ENCODE results near the gene KCNQ4. TPM values are rescaled to one million over a fixed set of nuclear protein-coding genes. Genes with fewer than 3 reads are reported as not detected.

The KCNQ4 gene
- total RNA-seq, 6 experiments from 2014 or later: 0.05 TPM; not detected in 5

DNA sequence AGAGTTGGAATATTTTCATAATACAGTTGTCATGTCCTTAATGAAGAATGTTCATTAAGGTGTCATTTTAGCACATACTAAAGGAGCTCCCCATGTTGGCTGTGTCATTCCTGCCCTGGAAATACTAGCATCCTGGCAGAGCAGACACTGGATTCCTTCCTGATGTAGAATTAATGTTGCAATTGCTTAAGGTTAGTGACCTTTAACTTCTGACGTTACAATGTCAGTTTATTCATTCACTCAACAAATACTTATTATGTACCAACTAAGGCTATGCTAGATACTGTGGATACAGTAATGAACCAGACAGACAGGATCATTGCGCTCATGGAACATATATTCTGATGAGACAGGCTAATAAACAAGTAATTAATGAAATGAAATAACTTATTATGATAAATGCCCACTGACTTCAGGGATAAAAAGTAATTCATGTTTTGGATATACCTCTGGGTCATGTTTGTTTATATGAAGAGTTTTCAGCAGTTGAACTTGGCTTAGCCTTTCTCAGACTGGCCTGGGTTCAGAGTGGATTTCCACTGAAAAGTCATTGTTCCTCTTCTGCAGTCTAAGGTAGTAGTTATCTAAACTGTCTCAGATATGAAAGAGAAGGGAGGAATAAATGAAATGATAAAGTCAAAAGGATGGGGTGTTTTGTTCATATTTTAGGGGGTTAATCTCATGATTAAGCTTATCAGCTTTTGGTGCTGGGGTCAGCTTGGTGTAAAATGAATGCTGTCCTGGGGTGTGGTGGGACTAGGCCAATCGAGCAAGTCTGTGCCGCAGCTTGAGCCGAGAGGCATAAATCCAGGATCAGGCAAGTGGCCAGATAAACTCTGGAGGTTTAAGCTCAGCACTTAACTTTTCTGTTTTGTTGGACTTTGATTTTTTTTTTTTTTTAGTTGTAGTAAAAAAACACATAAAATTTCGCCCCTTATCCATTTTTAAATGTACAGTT is 43.3 kb upstream of the KCNQ4 start:
- H3K36me3 Mint-ChIP-seq (ENCODE audit: low read depth): peaks cover 41% of the 10 kb centered on the region
- no peaks in the 10 kb centered on the region for H3K9me3 Mint-ChIP-seq
- H3K4me3 Mint-ChIP-seq: no peak overlapping the region
- H3K27me3 Mint-ChIP-seq (ENCODE audit: insufficient read depth): no peaks in the 10 kb centered on the region
- TF ChIP-seq, protein P1, sequence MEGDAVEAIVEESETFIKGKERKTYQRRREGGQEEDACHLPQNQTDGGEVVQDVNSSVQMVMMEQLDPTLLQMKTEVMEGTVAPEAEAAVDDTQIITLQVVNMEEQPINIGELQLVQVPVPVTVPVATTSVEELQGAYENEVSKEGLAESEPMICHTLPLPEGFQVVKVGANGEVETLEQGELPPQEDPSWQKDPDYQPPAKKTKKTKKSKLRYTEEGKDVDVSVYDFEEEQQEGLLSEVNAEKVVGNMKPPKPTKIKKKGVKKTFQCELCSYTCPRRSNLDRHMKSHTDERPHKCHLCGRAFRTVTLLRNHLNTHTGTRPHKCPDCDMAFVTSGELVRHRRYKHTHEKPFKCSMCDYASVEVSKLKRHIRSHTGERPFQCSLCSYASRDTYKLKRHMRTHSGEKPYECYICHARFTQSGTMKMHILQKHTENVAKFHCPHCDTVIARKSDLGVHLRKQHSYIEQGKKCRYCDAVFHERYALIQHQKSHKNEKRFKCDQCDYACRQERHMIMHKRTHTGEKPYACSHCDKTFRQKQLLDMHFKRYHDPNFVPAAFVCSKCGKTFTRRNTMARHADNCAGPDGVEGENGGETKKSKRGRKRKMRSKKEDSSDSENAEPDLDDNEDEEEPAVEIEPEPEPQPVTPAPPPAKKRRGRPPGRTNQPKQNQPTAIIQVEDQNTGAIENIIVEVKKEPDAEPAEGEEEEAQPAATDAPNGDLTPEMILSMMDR (IDR thresholded peaks at IDR 0.05): no peak
- peak overlapping the region; percentile 58 for H3K27ac Mint-ChIP-seq
- peaks cover 54% of the 10 kb centered on the region for H3K4me1 Mint-ChIP-seq (ENCODE audit: low read depth)
- no peak for DNase-seq

DNA sequence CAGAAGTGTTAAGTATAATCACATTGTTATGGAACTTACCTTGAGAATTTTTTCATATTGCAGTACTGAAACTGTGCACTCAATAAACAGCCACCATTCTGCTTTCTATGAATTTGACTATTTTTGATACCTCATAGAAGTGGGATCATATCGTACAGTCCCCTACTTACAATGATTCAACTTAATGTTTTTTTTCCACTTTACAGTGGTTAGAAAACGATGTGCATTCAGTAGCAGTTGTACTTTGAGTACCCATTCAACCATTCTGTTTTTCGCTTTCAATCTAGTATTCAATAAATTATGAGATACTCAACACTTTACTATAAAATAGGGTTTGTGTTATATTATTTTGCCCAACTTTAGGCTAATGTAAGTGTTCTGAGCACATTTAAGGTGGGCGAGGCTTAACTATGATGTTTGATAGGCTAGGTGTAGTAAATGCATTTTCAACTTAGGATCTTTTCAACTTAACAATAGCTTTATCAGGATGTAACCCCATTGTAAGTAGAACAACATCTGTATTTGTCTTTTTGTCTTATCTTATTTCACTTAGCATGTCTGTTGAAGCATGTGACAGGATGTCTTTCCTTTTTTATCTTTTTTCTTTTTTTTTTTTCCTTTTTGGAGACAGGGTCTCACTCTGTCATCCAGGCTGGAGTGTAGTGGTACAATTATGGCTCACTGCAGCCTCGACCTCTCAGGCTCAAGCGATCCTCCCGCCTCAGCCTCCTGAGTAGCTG is 42.4 kb upstream of the KCNQ4 start:
- Mint-ChIP-seq H3K27me3 (ENCODE audit: insufficient read depth) (no peaks in the 10 kb centered on the region), H3K9me3 (no peaks in the 10 kb centered on the region), H3K27ac (no peak overlapping the region), H3K4me1 (ENCODE audit: low read depth) (peaks cover 53% of the 10 kb centered on the region), H3K36me3 (ENCODE audit: low read depth) (peaks cover 36% of the 10 kb centered on the region), H3K4me3 (no peak overlapping the region)
- no peak for DNase-seq
- TF ChIP-seq, protein P1 (IDR thresholded peaks at IDR 0.05): no peak

DNA sequence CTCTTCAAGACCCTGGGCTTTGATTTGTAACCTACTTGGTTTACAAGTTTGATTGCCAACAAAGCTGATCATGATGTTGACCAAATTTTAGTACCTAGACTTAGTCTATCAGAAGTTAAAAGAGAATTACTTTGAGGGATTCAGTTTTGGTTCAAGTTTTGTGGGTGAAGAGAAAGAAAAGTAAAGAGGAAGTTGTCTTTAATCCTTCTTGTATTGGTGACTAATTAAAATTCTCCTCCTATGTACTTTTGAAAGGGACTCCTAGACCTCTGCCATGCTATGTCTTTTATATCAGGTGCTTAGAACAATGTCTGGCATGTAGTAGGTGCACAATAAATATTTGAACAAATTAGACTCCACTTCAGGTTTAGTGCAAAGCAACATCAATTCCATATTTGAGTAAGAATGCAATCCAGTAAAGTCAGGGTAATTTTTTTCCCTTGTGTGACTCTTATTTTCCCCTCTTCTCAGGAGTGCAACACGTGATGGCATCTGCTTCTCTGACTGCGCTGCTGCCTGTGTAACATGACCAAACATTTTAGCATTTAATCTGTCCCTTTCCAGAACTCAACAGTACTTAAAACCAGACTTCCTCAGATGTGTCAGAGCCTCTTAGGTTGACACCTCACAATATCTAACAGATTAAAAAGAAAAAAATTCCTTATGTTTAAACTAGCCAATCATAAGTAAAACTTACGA is 41.1 kb upstream of the KCNQ4 start:
- no peak overlapping the region for H3K4me3 Mint-ChIP-seq
- TF ChIP-seq, protein P1 (IDR thresholded peaks at IDR 0.05): no peak
- H3K36me3 Mint-ChIP-seq (ENCODE audit: low read depth): peaks cover 35% of the 10 kb centered on the region
- no peaks in the 10 kb centered on the region for H3K27me3 Mint-ChIP-seq (ENCODE audit: insufficient read depth)
- H3K27ac Mint-ChIP-seq: no peak overlapping the region
- H3K4me1 Mint-ChIP-seq (ENCODE audit: low read depth): peaks cover 51% of the 10 kb centered on the region
- no peak for DNase-seq
- H3K9me3 Mint-ChIP-seq: no peaks in the 10 kb centered on the region

DNA sequence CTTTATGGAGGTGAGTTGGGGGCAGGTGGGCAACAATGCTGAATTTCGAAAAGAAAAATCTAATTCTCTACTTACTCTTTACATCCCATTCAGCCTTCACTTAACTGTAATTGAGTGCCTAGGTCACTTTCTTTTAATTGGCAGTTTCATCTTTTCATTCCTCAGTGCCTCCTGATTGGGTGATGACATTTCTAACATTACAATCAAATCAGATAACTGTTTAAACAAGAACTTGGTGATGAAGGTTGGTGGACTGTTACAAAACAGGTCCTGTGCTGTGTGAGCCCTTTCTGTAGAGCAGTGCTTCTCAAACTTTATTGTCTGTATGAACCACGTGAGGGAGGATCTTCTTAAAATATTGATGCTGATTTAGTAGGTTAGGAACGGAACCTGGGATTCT is 40.1 kb upstream of the KCNQ4 start:
- H3K4me1 Mint-ChIP-seq (ENCODE audit: low read depth): peaks cover 45% of the 10 kb centered on the region
- DNase-seq: no peak
- no peak overlapping the region for H3K27ac Mint-ChIP-seq
- H3K9me3 Mint-ChIP-seq: no peaks in the 10 kb centered on the region
- H3K36me3 Mint-ChIP-seq (ENCODE audit: low read depth): peaks cover 35% of the 10 kb centered on the region
- TF ChIP-seq, protein P1 (IDR thresholded peaks at IDR 0.05): no peak
- no peaks in the 10 kb centered on the region for H3K27me3 Mint-ChIP-seq (ENCODE audit: insufficient read depth)
- H3K4me3 Mint-ChIP-seq: no peak overlapping the region

DNA sequence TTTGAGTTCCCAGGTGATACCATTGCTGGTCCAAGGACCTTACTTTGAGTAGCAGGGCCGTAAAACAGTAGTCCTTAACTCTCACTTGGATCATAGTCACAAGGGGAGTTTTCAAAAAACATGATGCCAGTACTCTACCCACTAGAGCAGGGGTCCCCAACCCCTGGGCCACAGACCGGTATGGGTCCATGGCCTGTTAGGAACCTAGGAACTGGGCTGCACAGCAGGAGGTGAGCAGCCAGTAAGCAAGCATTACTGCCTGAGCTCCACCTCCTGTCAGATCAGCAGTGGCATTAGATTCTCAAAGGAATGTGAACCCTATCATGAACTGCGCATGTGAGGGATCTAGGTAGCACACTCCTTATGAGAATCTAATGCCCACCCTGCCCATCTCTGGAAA is 39.7 kb upstream of the KCNQ4 start:
- H3K4me3 Mint-ChIP-seq: no peak overlapping the region
- DNase-seq: no peak
- H3K4me1 Mint-ChIP-seq (ENCODE audit: low read depth): peaks cover 41% of the 10 kb centered on the region
- H3K27ac Mint-ChIP-seq: no peak overlapping the region
- TF ChIP-seq, protein P1 (IDR thresholded peaks at IDR 0.05): no peak
- H3K9me3 Mint-ChIP-seq: no peaks in the 10 kb centered on the region
- H3K27me3 Mint-ChIP-seq (ENCODE audit: insufficient read depth): no peaks in the 10 kb centered on the region
- H3K36me3 Mint-ChIP-seq (ENCODE audit: low read depth): peaks cover 34% of the 10 kb centered on the region
